Stimulated activated CD8-positive, alpha-beta memory T cell treated with anti-CD3 and anti-CD28 coated beads, Interleukin-4, amount 100 ng/mL, for 24 hours (primary cell): ENCODE results near the gene CAMK1G.

Experiments
- DNase-seq: peaks from one replicate; pipeline ENCODE4 v3.0.0-alpha.2; 2020; ENCODE audit warnings: low read depth

Gene CAMK1G

GRCh38 chr1:209583408-209583807 lies at the start of gene CAMK1G:
Gene CAMK1G (plus strand): TSS chr1:209583714. CDS start chr1:209594984, 11,270 bp downstream.
- DNase-seq, result no peak

- DNase-seq, result no peak
These were observed 48.8 kb upstream of the CAMK1G start for GRCh38 chr1:209534496-209535250.

GRCh38 chr1:209536843-209537242 lies 46.7 kb upstream of the CAMK1G start:
- DNase-seq, result no peak

GRCh38 chr1:209537336-209538114 lies 46.0 kb upstream of the CAMK1G start:
- DNase-seq, result no peak

GRCh38 chr1:209539576-209539975 lies 43.9 kb upstream of the CAMK1G start:
- DNase-seq, result no peak

- DNase-seq, result no peak
These were observed 40.9 kb upstream of the CAMK1G start for GRCh38 chr1:209542585-209542984.

GRCh38 chr1:209544098-209544497 lies 39.4 kb upstream of the CAMK1G start:
- DNase-seq, result no peak

GRCh38 chr1:209545423-209545822 lies 38.1 kb upstream of the CAMK1G start:
- DNase-seq, result no peak

- DNase-seq, result no peak
These were observed 37.0 kb upstream of the CAMK1G start for GRCh38 chr1:209546390-209547085.

- no peak for DNase-seq
These were observed 35.9 kb upstream of the CAMK1G start for GRCh38 chr1:209547626-209548025.

- DNase-seq, result no peak
These were observed 33.9 kb upstream of the CAMK1G start for GRCh38 chr1:209549443-209550205.

GRCh38 chr1:209550519-209550918 lies 33.0 kb upstream of the CAMK1G start:
- DNase-seq, result no peak

GRCh38 chr1:209552406-209553264 lies 30.9 kb upstream of the CAMK1G start:
- no peak for DNase-seq

- no peak for DNase-seq
These were observed 28.5 kb upstream of the CAMK1G start for GRCh38 chr1:209554761-209555611.

GRCh38 chr1:209556162-209556690 lies 27.3 kb upstream of the CAMK1G start:
- no peak for DNase-seq

GRCh38 chr1:209557221-209557620 lies 26.3 kb upstream of the CAMK1G start:
- no peak for DNase-seq

- no peak for DNase-seq
These were observed 23.0 kb upstream of the CAMK1G start for GRCh38 chr1:209560529-209560928.

- no peak for DNase-seq
These were observed 22.6 kb upstream of the CAMK1G start for GRCh38 chr1:209560952-209561351.

- no peak for DNase-seq
These were observed 22.0 kb upstream of the CAMK1G start for GRCh38 chr1:209561532-209561931.

GRCh38 chr1:209564849-209565248 lies 18.7 kb upstream of the CAMK1G start:
- no peak for DNase-seq
